Lower leg skin (tissue), 3 donors: Measurements from ENCODE around the gene TYMS.

Experiments used
- POLR2A ChIP-seq, 2 donors: fragments of 450-650 bp; IDR thresholded peaks; one replicate each; pipeline ENCODE4 v1.6.1; 2016 to 2017; ENCODE audit warnings: antibody characterized with exemption in 2 of 2, mild to moderate bottlenecking in 1 of 2, moderate library complexity in 1 of 2
- TF ChIP-seq, protein P1 (sequence below), 3 donors: fragments of 450-650 bp; IDR thresholded peaks; one replicate each; pipeline ENCODE4 v1.5.1; 2016; ENCODE audit warnings: antibody characterized with exemption in 3 of 3, mild to moderate bottlenecking in 3 of 3, moderate library complexity in 2 of 3

DNA sequence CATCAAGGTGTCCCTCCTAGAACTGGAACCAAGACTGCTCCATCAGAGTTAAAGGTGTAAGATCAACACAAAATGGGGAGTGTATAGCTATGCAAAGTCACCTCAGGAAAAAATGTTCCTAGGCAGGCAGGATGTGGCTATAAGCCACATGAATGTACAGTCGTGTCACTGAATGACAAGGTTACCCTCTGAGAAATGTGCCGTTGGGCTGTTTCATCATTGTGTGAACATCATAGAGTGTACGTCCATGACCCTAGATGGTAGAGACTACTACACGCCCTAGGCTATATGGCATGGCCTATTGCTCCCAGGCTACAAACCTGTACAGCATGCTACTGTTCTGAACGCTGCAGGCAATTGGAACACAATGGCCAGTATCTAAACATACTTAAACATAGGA lies 24.5 kb downstream of the TYMS start:
- TF ChIP-seq, protein P1, sequence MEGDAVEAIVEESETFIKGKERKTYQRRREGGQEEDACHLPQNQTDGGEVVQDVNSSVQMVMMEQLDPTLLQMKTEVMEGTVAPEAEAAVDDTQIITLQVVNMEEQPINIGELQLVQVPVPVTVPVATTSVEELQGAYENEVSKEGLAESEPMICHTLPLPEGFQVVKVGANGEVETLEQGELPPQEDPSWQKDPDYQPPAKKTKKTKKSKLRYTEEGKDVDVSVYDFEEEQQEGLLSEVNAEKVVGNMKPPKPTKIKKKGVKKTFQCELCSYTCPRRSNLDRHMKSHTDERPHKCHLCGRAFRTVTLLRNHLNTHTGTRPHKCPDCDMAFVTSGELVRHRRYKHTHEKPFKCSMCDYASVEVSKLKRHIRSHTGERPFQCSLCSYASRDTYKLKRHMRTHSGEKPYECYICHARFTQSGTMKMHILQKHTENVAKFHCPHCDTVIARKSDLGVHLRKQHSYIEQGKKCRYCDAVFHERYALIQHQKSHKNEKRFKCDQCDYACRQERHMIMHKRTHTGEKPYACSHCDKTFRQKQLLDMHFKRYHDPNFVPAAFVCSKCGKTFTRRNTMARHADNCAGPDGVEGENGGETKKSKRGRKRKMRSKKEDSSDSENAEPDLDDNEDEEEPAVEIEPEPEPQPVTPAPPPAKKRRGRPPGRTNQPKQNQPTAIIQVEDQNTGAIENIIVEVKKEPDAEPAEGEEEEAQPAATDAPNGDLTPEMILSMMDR (IDR thresholded peaks at IDR 0.05) = no peak
- TF ChIP-seq POLR2A (IDR thresholded peaks at IDR 0.05) = no peak
